Sigmoid colon (tissue), 4 donors: ENCODE results near the gene ZCCHC14.

Source experiments
- CTCF ChIP-seq, 4 experiments: fragments of 450-650 bp in 3 of 4; fragments of 200-600 bp in 1 of 4; IDR thresholded peaks; one replicate each; pipeline ENCODE4 v1.5.1; 2016 to 2019; ENCODE audit warnings: antibody characterized with exemption in 4 of 4, mild to moderate bottlenecking in 3 of 4, moderate library complexity in 2 of 4
- POLR2A ChIP-seq, 2 donors: fragments of 450-650 bp; IDR thresholded peaks; one replicate each; pipeline ENCODE4 v1.6.1; 2016; ENCODE audit warnings: antibody characterized with exemption in 2 of 2, mild to moderate bottlenecking in 2 of 2, moderate library complexity in 2 of 2
- POLR2AphosphoS5 ChIP-seq, 4 donors: sonication (generic); formaldehyde crosslinking; IDR thresholded peaks; one replicate each; pipeline ENCODE4 v1.6.1; 2017; ENCODE audit warnings: antibody characterized with exemption in 4 of 4

GRCh38 chr16:87499189-87499486 lies 6.3 kb upstream of the ZCCHC14 start:
- TF ChIP-seq POLR2AphosphoS5 (IDR thresholded peaks at IDR 0.05) (no peak), CTCF (IDR thresholded peaks at IDR 0.05) (no peak), POLR2A (IDR thresholded peaks at IDR 0.05) (no peak)
